GM12878 (cell line): ENCODE results near the gene H6PD. TPM values are rescaled to one million over a fixed set of nuclear protein-coding genes. Genes with fewer than 3 reads are reported as not detected.

ENCODE experiments used
- ATAC-seq: fragments of 200-7000 bp; cut with Tn5 transposase; 3 replicates; pipeline ENCODE4 v1.9.1; 2020; ENCODE audit warnings: mild to moderate bottlenecking, moderate library complexity
- BruUV-seq: library from RNA; stranded (reverse); fragments of 400-500 nt; replicated peaks from 2 replicates; lab custom pipeline; 2021; lab: Mats Ljungman, UMichigan
- CTCF ChIA-PET: fragments of 300-600 bp; sonication (Branson Sonifier 250); formaldehyde crosslinking; extraction: SDS; loops from one replicate; lab custom pipeline; 2021; ENCODE audit warnings: inconsistent platforms; lab: Yijun Ruan, JAX
- POLR2A ChIA-PET: fragments of 350-600 bp; formaldehyde crosslinking; extraction: SDS; loops from one replicate; lab custom pipeline; 2021; ENCODE audit warnings: inconsistent platforms; lab: Charles Lee
- RAD21 ChIA-PET: fragments of 300-600 bp; sonication (Branson Sonifier 250); formaldehyde crosslinking; loops from one replicate; lab custom pipeline; 2023; ENCODE audit warnings: antibody characterized with exemption; ENCODE audit not compliant: unreplicated experiment; lab: Charles Lee
- SMC1A ChIA-PET: fragments of 300-600 bp; sonication (Branson Sonifier 250); formaldehyde crosslinking; loops from one replicate; lab custom pipeline; 2023; ENCODE audit not compliant: unreplicated experiment, uncharacterized antibody; lab: Charles Lee
- DNase-seq: peaks from one replicate; pipeline ENCODE4 v3.0.0-alpha.2; 2011; ENCODE audit warnings: low read depth, low spot score
- FAIRE-seq: peaks from 3 replicates; lab custom pipeline; 2011; peaks lifted over from hg19 to GRCh38; lab: Jason Lieb, UNC
- H2AFZ ChIP-seq: 2 replicates; pipeline ENCODE4 v1.6.0; 2011; ENCODE audit warnings: low read depth, low read length, control low read depth; ENCODE audit not compliant: control insufficient read depth
- H3K27ac ChIP-seq: 2 replicates; pipeline ENCODE4 v1.5.1; 2011; ENCODE audit warnings: control low read depth; ENCODE audit not compliant: control insufficient read depth, insufficient read depth
- H3K27me3 ChIP-seq, 2 experiments: replicated peaks in 1 of 2; 2 replicates each; pipeline versions ENCODE4 v1.6.0 to v1.6.1; 2011; ENCODE audit warnings: low read length in 1 of 2; ENCODE audit not compliant: control insufficient read depth in 2 of 2, insufficient read depth in 2 of 2
- H3K36me3 ChIP-seq, 2 experiments: 2 replicates each; pipeline ENCODE4 v1.5.1; 2011; ENCODE audit warnings: low read length in 1 of 2; ENCODE audit not compliant: control insufficient read depth in 2 of 2, insufficient read depth in 2 of 2
- H3K4me1 ChIP-seq: 2 replicates; pipeline ENCODE4 v1.6.1; 2011; ENCODE audit warnings: mild to moderate bottlenecking, low read length, moderate library complexity, mixed read lengths; ENCODE audit not compliant: control insufficient read depth, insufficient read depth
- H3K4me2 ChIP-seq: 2 replicates; pipeline ENCODE4 v1.6.0; 2011; ENCODE audit warnings: control low read depth; ENCODE audit not compliant: control insufficient read depth, insufficient read depth
- H3K4me3 ChIP-seq: fragments of 200-600 bp; sonication (generic); 2 replicates; pipeline ENCODE4 v1.5.1; 2016
- H3K79me2 ChIP-seq: 2 replicates; pipeline ENCODE4 v1.6.0; 2011; ENCODE audit warnings: low read length; ENCODE audit not compliant: control insufficient read depth, insufficient read depth
- H3K9ac ChIP-seq: 2 replicates; pipeline ENCODE4 v1.8.0; 2011; ENCODE audit warnings: low read length, control low read depth, mixed read lengths; ENCODE audit not compliant: control insufficient read depth, insufficient read depth
- H3K9me3 ChIP-seq: replicated peaks from 3 replicates; pipeline ENCODE4 v1.5.1; 2011; ENCODE audit warnings: mild to moderate bottlenecking, low read length; ENCODE audit not compliant: control insufficient read depth, insufficient read depth
- H4K20me1 ChIP-seq: 2 replicates; pipeline ENCODE4 v1.6.0; 2011; ENCODE audit not compliant: control insufficient read depth, insufficient read depth
- BMI1 ChIP-seq: fragments of 450-650 bp; IDR thresholded peaks from 2 replicates; pipeline ENCODE4 v1.6.1; 2016; ENCODE audit warnings: mild to moderate bottlenecking, moderate library complexity, borderline replicate concordance
- EP300 ChIP-seq, 2 experiments: fragments of 150-350 bp in 1 of 2; IDR thresholded peaks; 2 replicates each; pipeline ENCODE4 v1.6.1; 2011 to 2012; ENCODE audit warnings: low read depth in 2 of 2, low read length in 2 of 2, borderline replicate concordance in 1 of 2, improper control_type of control experiment in 1 of 2, inconsistent platforms in 1 of 2; ENCODE audit not compliant: control insufficient read depth in 1 of 2
- FOXM1 ChIP-seq: IDR thresholded peaks from 2 replicates; pipeline ENCODE4 v1.6.1; 2012; ENCODE audit warnings: low read depth, mild to moderate bottlenecking, inconsistent platforms, low read length, moderate library complexity
- HDAC2 ChIP-seq: fragments of 200-600 bp; sonication (generic); IDR thresholded peaks from 2 replicates; pipeline ENCODE4 v1.6.1; 2017
- HDAC6 ChIP-seq: fragments of 200-600 bp; sonication (generic); IDR thresholded peaks from one replicate; pipeline ENCODE4 v1.8.0; 2017; ENCODE audit warnings: antibody characterized with exemption; ENCODE audit not compliant: unreplicated experiment
- IKZF1 ChIP-seq: fragments of 450-650 bp; conservative IDR thresholded peaks from 2 replicates; pipeline ENCODE4 v1.6.1; 2017; ENCODE audit warnings: antibody characterized with exemption, mild to moderate bottlenecking
- PBX3 ChIP-seq: IDR thresholded peaks from 2 replicates; pipeline ENCODE4 v1.6.1; 2011; ENCODE audit warnings: mild to moderate bottlenecking, low read depth, low read length, moderate library complexity; ENCODE audit not compliant: insufficient replicate concordance
- PKNOX1 ChIP-seq: fragments of 450-650 bp; IDR thresholded peaks from 2 replicates; pipeline ENCODE4 v1.6.1; 2016; ENCODE audit warnings: mild to moderate bottlenecking
- POLR2AphosphoS5 ChIP-seq: IDR thresholded peaks from 2 replicates; pipeline ENCODE4 v1.6.1; 2011; ENCODE audit warnings: mild to moderate bottlenecking, low read length, inconsistent platforms
- RAD51 ChIP-seq: fragments of 450-650 bp; IDR thresholded peaks from 2 replicates; pipeline ENCODE4 v1.6.1; 2016; ENCODE audit warnings: moderate library complexity, mild to moderate bottlenecking, inconsistent platforms
- SMAD1 ChIP-seq: fragments of 450-650 bp; IDR thresholded peaks from 2 replicates; pipeline ENCODE4 v1.6.1; 2018; ENCODE audit warnings: mild to moderate bottlenecking, low read depth; ENCODE audit not compliant: partially characterized antibody
- SMARCA5 ChIP-seq: fragments of 450-650 bp; IDR thresholded peaks from 2 replicates; pipeline ENCODE4 v1.6.1; 2017; ENCODE audit warnings: mild to moderate bottlenecking
- SREBF1 ChIP-seq: IDR thresholded peaks from 2 replicates; pipeline ENCODE4 v1.6.1; 2012; ENCODE audit warnings: mild to moderate bottlenecking, low read length
- USF1 ChIP-seq: IDR thresholded peaks from 2 replicates; pipeline ENCODE4 v1.6.1; 2011; ENCODE audit warnings: borderline replicate concordance, low read depth, mild to moderate bottlenecking, moderate library complexity, mixed read lengths, low read length; ENCODE audit not compliant: insufficient read depth; ENCODE audit errors: extremely low read length
- ZNF274 ChIP-seq: IDR thresholded peaks from one replicate; pipeline ENCODE4 v1.8.0; 2011; ENCODE audit not compliant: insufficient read length, insufficient read depth
- WGBS: methylation state at CpG from one replicate; pipeline ENCODE4 v1.1.6; 2016; ENCODE audit warnings: low lambda C conversion rate; ENCODE audit not compliant: insufficient replicate concordance, insufficient coverage; ENCODE audit errors: missing lambda C conversion rate; 5-methylcytosine and 5-hydroxymethylcytosine counted together
- in situ Hi-C: fragments of 300-500 bp; cut with MboI; formaldehyde crosslinking; loops from 9 replicates; pipeline ENCODE4 v1.14.3; 2018; ENCODE audit warnings: mixed read lengths
- intact Hi-C: fragments of 100-400 bp; cut with micrococcal nuclease; formaldehyde crosslinking; loops from one replicate; pipeline ENCODE4 v1.14.2; 2022; ENCODE audit not compliant: unreplicated experiment
- polyA plus RNA-seq, 11 experiments: library from polyadenylated mRNA; depleted of rRNA in 4 of 11; unstranded in 6 of 11; stranded (reverse) in 5 of 11; fragments of >200 nt; fragmentation: Nextera tagmentation in 4 of 11; fragmentation: Illumina TruSeq in 1 of 11; extraction: Ambion mirVana in 4 of 11; extraction: Trizol in 1 of 11; gene quantifications; 1 replicate in 1 of 11; 2 replicates in 10 of 11; pipeline versions ENCODE4 v1.2.1 to v1.2.3, GENCODE V29; 2011 to 2016; ENCODE audit warnings: inconsistent platforms in 2 of 11, missing spikeins in 2 of 11, low read depth in 1 of 11
- total RNA-seq, 4 experiments: library from RNA; depleted of rRNA in 3 of 4; stranded (reverse); fragments of >200 nt in 3 of 4; fragmentation: Illumina TruSeq in 1 of 4; extraction: Trizol in 1 of 4; gene quantifications; 2 replicates each; pipeline versions ENCODE4 v1.2.1 to v1.2.3, GENCODE V29; 2013 to 2021
- TF ChIP-seq, protein P1 (sequence below): IDR thresholded peaks from 2 replicates; pipeline ENCODE4 v1.6.1; 2012; ENCODE audit warnings: low read length, inconsistent platforms
- TF ChIP-seq, protein P2 (sequence below): fragments of 450-650 bp; conservative IDR thresholded peaks from 2 replicates; pipeline ENCODE4 v1.6.1; 2017; ENCODE audit warnings: mild to moderate bottlenecking, moderate library complexity

H6PD gene
- total and polyA plus RNA-seq, 10 of the 15 experiments (the other 5 are each of a cell fraction or from before 2014, with no cell fraction given), result 1.2 to 20.7 (median 7.7) TPM

GRCh38 chr1:9253004-9253403, 18.4 kb downstream of the H6PD start:
- CTCF ChIA-PET, result interaction anchor here (1.1 to 1.8 kb wide), 4 partner anchors 13 to 52 kb away, joined by 3 to 5 read pairs (median 4); no protein-coding TSS in a partner anchor
- WGBS, result 75% methylated on average over 8 of the region's 8 CpGs
- Histone ChIP-seq H3K27me3 (no peaks in the 10 kb centered on the region), H3K4me3 (no peak overlapping the region), H3K9ac (no peak overlapping the region), H3K79me2 (no peaks in the 10 kb centered on the region), H2AFZ (no peak overlapping the region), H3K36me3 (no peaks in the 10 kb centered on the region; a peak in 1 of 4 replicates), H3K27ac (no peak overlapping the region), H3K4me2 (no peak overlapping the region), H4K20me1 (no peaks in the 10 kb centered on the region), H3K4me1 (no peaks in the 10 kb centered on the region), H3K9me3 (no peaks in the 10 kb centered on the region)
- FAIRE-seq (no peak), ATAC-seq (no peak), DNase-seq (no peak)
- POLR2A ChIA-PET, result no interaction called here
- BruUV-seq, result no TSS peak
- in situ Hi-C loops, result no loop called here
- intact Hi-C loops, result no loop called here
- no peak for TF ChIP-seq USF1
- no peak for TF ChIP-seq BMI1
- no peak for TF ChIP-seq EP300 (IDR thresholded peaks at IDR 0.05; ENCODE audit: borderline replicate concordance in 1 of 2, control insufficient read depth in 1 of 2, low read depth in 2 of 2, low read length in 2 of 2)
- no peak for TF ChIP-seq HDAC2
- TF ChIP-seq SREBF1, result no peak
- TF ChIP-seq, protein P1, sequence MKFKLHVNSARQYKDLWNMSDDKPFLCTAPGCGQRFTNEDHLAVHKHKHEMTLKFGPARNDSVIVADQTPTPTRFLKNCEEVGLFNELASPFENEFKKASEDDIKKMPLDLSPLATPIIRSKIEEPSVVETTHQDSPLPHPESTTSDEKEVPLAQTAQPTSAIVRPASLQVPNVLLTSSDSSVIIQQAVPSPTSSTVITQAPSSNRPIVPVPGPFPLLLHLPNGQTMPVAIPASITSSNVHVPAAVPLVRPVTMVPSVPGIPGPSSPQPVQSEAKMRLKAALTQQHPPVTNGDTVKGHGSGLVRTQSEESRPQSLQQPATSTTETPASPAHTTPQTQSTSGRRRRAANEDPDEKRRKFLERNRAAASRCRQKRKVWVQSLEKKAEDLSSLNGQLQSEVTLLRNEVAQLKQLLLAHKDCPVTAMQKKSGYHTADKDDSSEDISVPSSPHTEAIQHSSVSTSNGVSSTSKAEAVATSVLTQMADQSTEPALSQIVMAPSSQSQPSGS, result no peak
- TF ChIP-seq PBX3, result no peak
- no peak for TF ChIP-seq IKZF1
- no peak for TF ChIP-seq ZNF274
- TF ChIP-seq SMARCA5, result no peak
- TF ChIP-seq POLR2AphosphoS5, result no peak
- TF ChIP-seq SMAD1, result no peak
- no peak for TF ChIP-seq PKNOX1
- TF ChIP-seq, protein P2, sequence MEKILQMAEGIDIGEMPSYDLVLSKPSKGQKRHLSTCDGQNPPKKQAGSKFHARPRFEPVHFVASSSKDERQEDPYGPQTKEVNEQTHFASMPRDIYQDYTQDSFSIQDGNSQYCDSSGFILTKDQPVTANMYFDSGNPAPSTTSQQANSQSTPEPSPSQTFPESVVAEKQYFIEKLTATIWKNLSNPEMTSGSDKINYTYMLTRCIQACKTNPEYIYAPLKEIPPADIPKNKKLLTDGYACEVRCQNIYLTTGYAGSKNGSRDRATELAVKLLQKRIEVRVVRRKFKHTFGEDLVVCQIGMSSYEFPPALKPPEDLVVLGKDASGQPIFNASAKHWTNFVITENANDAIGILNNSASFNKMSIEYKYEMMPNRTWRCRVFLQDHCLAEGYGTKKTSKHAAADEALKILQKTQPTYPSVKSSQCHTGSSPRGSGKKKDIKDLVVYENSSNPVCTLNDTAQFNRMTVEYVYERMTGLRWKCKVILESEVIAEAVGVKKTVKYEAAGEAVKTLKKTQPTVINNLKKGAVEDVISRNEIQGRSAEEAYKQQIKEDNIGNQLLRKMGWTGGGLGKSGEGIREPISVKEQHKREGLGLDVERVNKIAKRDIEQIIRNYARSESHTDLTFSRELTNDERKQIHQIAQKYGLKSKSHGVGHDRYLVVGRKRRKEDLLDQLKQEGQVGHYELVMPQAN, result no peak
- TF ChIP-seq HDAC6, result no peak
- no peak for TF ChIP-seq FOXM1
- no peak for TF ChIP-seq RAD51
- RAD21 ChIA-PET, result no interaction called here
- SMC1A ChIA-PET, result no interaction called here
